Measurements from ENCODE around the gene RASSF7. TPM values are rescaled to one million over a fixed set of nuclear protein-coding genes. Genes with fewer than 3 reads are reported as not detected.

RASSF7 gene
- total RNA-seq, 2 experiments from 2014 or later = 16.8 to 17.3 TPM

DNA sequence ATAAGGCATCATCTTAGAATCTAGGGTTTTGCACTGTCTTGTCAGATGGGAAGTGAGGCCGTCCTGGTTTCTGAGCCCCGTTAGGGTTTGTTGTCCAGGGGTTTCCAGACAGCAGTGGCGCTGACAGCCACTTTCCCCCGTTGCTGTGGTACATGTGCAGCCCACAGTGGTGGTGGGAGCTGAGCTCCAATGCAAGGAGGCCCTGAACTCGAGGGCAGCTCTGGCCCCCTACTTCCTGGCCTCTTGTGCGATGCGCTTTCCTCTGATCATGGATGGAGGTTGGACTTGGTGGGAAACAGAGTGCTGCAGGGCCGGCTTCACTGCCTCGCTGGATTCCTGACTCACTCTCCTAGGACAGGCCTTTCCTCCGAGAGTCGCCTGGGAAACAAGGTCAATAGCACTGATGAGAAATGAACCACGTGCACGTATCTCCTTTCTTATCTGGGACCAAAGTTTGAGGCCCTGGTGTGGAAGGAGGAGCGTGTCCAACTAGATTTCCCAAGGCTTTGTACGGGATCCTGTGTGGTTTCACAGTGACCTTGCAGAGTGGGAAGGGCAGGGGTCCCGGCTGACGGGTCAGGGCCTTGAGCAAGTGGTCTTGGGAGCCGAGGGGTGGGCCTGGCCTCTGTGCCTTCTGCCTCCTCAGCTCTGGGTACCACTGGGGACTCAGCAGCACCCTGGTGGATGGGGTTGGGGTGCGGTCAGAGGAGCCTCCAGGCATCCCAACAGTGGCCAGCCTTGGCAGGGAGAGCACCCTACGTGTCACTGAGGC lies 19.2 kb downstream of the RASSF7 start:
- ChIA-PET CTCF (interaction anchor here (0.6 to 1.6 kb wide), 2 partner anchors 25 to 143 kb away, joined by 3 read pairs; no protein-coding TSS in a partner anchor), POLR2A (interaction anchor here (1.0 kb wide), 1 partner anchor 16 kb away, joined by 3 read pairs; no protein-coding TSS in a partner anchor)
- peak overlapping the region; percentile 55 for H3K27ac Mint-ChIP-seq
- H3K4me3 Mint-ChIP-seq = no peak overlapping the region
- H3K36me3 Mint-ChIP-seq (ENCODE audit: low read depth) = peaks cover 37% of the 10 kb centered on the region
- DNase-seq (no peak), ATAC-seq (no peak)
- H3K4me1 Mint-ChIP-seq (ENCODE audit: low read depth) = peaks cover 36% of the 10 kb centered on the region
- intact Hi-C loops (cut with micrococcal nuclease) = no loop called here
- peaks cover 3% of the 10 kb centered on the region for H3K27me3 Mint-ChIP-seq
- no peaks in the 10 kb centered on the region for H3K9me3 Mint-ChIP-seq
- TF ChIP-seq, protein P1, sequence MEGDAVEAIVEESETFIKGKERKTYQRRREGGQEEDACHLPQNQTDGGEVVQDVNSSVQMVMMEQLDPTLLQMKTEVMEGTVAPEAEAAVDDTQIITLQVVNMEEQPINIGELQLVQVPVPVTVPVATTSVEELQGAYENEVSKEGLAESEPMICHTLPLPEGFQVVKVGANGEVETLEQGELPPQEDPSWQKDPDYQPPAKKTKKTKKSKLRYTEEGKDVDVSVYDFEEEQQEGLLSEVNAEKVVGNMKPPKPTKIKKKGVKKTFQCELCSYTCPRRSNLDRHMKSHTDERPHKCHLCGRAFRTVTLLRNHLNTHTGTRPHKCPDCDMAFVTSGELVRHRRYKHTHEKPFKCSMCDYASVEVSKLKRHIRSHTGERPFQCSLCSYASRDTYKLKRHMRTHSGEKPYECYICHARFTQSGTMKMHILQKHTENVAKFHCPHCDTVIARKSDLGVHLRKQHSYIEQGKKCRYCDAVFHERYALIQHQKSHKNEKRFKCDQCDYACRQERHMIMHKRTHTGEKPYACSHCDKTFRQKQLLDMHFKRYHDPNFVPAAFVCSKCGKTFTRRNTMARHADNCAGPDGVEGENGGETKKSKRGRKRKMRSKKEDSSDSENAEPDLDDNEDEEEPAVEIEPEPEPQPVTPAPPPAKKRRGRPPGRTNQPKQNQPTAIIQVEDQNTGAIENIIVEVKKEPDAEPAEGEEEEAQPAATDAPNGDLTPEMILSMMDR (IDR thresholded peaks at IDR 0.05) = no peak

DNA sequence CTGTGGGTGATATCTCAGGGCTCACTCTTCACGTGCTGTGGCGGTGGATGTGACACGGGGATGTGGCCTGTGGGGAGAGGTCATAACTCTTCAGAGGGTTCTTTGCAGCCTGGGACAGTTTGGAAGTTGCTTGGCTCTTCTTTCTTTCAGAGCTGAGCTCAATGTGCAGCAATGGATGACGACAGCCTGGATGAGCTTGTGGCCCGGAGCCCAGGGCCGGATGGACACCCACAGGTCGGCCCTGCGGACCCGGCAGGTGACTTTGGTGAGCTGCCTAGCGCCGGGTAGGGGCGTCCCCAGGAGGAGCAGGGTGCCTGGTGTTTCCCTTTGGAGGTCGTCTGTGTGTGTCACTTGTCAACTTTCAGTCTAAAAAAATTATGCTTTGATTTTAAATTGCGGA lies 20.6 kb downstream of the RASSF7 start:
- DNase-seq (no peak), ATAC-seq (no peak)
- TF ChIP-seq, protein P1 (IDR thresholded peaks at IDR 0.05) = no peak
- H3K27me3 Mint-ChIP-seq = no peaks in the 10 kb centered on the region
- intact Hi-C loops (cut with micrococcal nuclease) = no loop called here
- no peak overlapping the region for H3K4me3 Mint-ChIP-seq
- POLR2A ChIA-PET = interaction anchor here (1.0 kb wide), 1 partner anchor 15 kb away, joined by 3 read pairs; no protein-coding TSS in a partner anchor
- no peak overlapping the region for H3K27ac Mint-ChIP-seq
- CTCF ChIA-PET = no interaction called here
- peaks cover 38% of the 10 kb centered on the region for H3K4me1 Mint-ChIP-seq (ENCODE audit: low read depth)
- peaks cover 40% of the 10 kb centered on the region for H3K36me3 Mint-ChIP-seq (ENCODE audit: low read depth)
- H3K9me3 Mint-ChIP-seq = no peaks in the 10 kb centered on the region

DNA sequence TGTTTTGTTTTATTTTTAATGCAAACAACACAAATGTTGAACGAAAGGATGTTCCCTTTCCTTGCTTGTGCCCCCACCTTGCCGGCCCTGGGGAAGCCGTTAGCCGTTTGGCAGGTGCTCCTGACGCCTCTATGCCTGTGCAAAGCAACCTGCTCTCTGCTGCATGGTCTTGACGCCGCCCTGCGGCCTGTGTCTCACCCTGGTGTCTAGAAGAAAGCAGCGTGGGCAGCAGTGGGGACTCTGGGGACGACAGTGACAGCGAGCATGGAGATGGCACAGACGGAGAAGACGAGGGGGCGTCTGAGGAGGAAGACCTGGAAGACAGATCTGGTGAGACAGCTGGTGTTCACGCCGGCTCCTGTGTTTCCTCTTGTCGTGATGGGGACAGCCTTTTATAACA lies 21.0 kb downstream of the RASSF7 start:
- peaks cover 42% of the 10 kb centered on the region for H3K4me1 Mint-ChIP-seq (ENCODE audit: low read depth)
- no peaks in the 10 kb centered on the region for H3K9me3 Mint-ChIP-seq
- H3K36me3 Mint-ChIP-seq (ENCODE audit: low read depth) = peaks cover 42% of the 10 kb centered on the region
- ATAC-seq (no peak), DNase-seq (no peak)
- peak overlapping the region; percentile 28 for H3K27ac Mint-ChIP-seq
- no peak overlapping the region for H3K4me3 Mint-ChIP-seq
- TF ChIP-seq, protein P1 (IDR thresholded peaks at IDR 0.05) = no peak
- intact Hi-C loops (cut with micrococcal nuclease) = no loop called here
- POLR2A ChIA-PET = no interaction called here
- H3K27me3 Mint-ChIP-seq = no peaks in the 10 kb centered on the region
- CTCF ChIA-PET = no interaction called here

DNA sequence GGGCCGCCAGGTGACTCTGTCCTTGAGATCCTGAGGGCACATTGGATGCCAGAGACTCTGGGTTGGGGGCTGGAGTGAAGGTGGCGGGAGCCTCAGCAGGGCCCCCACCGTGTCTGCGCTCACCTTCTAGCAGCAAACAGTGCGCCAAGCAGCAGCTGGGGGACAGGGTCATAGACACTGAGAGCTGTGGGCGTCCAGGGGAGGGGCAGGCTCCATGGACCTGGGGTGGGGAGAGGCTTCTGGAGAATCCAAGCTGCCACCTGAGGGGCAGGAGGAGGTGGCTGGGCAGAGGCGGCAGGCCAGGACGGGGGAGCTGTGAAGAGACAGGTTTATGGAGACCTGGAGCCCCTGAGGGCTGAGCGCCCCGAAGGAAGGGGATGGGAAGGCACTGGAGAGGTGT lies 23.5 kb downstream of the RASSF7 start:
- Mint-ChIP-seq H3K9me3 (no peaks in the 10 kb centered on the region), H3K36me3 (ENCODE audit: low read depth) (peaks cover 32% of the 10 kb centered on the region), H3K27ac (peak overlapping the region; percentile 52), H3K4me3 (no peak overlapping the region), H3K4me1 (ENCODE audit: low read depth) (peaks cover 42% of the 10 kb centered on the region), H3K27me3 (no peaks in the 10 kb centered on the region)
- intact Hi-C loops (cut with micrococcal nuclease) = no loop called here
- ATAC-seq = no peak
- TF ChIP-seq, protein P1 (IDR thresholded peaks at IDR 0.05) = no peak
- POLR2A ChIA-PET = interaction anchor here (0.9 to 1.4 kb wide), 2 partner anchors 8 to 20 kb away, joined by 3 to 5 read pairs; no protein-coding TSS in a partner anchor
- DNase-seq = no peak
- CTCF ChIA-PET = no interaction called here
